Fibroblast of lung (primary cell): ENCODE measurements around the gene INPP4A.

Source experiments
- EZH2 ChIP-seq: IDR thresholded peaks from 2 replicates; pipeline ENCODE4 v1.5.1; 2012; ENCODE audit warnings: low read length, control low read depth, mild to moderate bottlenecking; ENCODE audit errors: missing control alignments
- TF ChIP-seq, protein P1 (sequence below), 2 donors: IDR thresholded peaks in 1 of 2; conservative IDR thresholded peaks in 1 of 2; 1 replicate in 1 of 2; 2 replicates in 1 of 2; pipeline ENCODE4 v1.5.1; 2011 to 2012; ENCODE audit warnings: low read length in 2 of 2, control low read depth in 1 of 2, inconsistent platforms in 1 of 2, low read depth in 1 of 2, mild to moderate bottlenecking in 1 of 2

DNA sequence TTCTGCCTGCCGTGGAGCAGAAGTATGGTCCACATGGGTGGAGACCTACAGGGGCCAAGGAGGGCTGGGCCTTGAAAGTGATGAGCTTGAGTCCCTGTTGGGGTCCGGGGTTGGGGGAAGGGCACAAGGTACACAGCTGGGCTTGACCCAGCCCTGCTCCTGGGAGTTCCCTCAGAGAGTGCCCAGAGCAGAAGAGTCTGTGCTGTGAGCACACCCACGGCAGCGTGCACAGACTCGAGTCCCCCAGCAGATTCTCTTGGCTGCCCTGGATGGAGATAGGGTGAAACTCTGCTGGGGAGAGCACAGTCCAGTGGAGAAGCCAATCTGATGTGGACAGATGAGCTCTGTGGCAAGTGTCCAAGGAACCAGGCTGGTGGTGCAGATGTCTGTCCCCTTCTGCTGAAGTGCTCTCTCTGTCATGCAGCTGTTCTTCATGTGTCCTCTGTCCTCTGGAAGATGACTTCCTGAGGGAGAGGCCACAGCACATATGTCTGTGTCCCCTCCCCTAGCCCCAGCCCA is 27.5 kb downstream of the INPP4A start:
- no peak for TF ChIP-seq EZH2
- TF ChIP-seq, protein P1, sequence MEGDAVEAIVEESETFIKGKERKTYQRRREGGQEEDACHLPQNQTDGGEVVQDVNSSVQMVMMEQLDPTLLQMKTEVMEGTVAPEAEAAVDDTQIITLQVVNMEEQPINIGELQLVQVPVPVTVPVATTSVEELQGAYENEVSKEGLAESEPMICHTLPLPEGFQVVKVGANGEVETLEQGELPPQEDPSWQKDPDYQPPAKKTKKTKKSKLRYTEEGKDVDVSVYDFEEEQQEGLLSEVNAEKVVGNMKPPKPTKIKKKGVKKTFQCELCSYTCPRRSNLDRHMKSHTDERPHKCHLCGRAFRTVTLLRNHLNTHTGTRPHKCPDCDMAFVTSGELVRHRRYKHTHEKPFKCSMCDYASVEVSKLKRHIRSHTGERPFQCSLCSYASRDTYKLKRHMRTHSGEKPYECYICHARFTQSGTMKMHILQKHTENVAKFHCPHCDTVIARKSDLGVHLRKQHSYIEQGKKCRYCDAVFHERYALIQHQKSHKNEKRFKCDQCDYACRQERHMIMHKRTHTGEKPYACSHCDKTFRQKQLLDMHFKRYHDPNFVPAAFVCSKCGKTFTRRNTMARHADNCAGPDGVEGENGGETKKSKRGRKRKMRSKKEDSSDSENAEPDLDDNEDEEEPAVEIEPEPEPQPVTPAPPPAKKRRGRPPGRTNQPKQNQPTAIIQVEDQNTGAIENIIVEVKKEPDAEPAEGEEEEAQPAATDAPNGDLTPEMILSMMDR (conservative IDR thresholded peaks at IDR 0.05 in 1 of 2, IDR thresholded peaks at IDR 0.05 in 1 of 2; ENCODE audit: low read depth in 1 of 2, low read length in 2 of 2): no peak
